Central memory CD8-positive, alpha-beta T cell (primary cell): ENCODE results near the gene CHCHD10.

Source experiments
- ATAC-seq: fragments of 150-1000 bp; cut with Tn5 transposase; replicated peaks from 2 replicates; pipeline ENCODE4 v1.10.0; 2022; ENCODE audit warnings: mild to moderate bottlenecking, moderate FRiP score, moderate number of reproducible peaks; ENCODE audit not compliant: poor library complexity, severe bottlenecking; ENCODE audit errors: extremely low read depth
- DNase-seq, 2 donors: peaks; one replicate each; pipeline ENCODE4 v3.0.0; 2021; ENCODE audit warnings: low spot score in 2 of 2
- H3K27ac Mint-ChIP-seq: one replicate; pipeline ENCODE4 v1.8.0; 2022; ENCODE audit warnings: low read depth, mild to moderate bottlenecking, moderate library complexity, mixed read lengths
- H3K27me3 Mint-ChIP-seq: one replicate; pipeline ENCODE4 v1.8.0; 2022; ENCODE audit warnings: mixed read lengths
- H3K36me3 Mint-ChIP-seq: one replicate; pipeline ENCODE4 v1.8.0; 2022; ENCODE audit warnings: mild to moderate bottlenecking, moderate library complexity, mixed read lengths; ENCODE audit not compliant: insufficient read depth
- H3K4me1 Mint-ChIP-seq: one replicate; pipeline ENCODE4 v1.8.0; 2022; ENCODE audit warnings: mixed read lengths
- H3K4me3 Mint-ChIP-seq: one replicate; pipeline ENCODE4 v1.8.0; 2022; ENCODE audit warnings: mild to moderate bottlenecking, moderate library complexity, mixed read lengths
- H3K9me3 Mint-ChIP-seq: one replicate; pipeline ENCODE4 v1.8.0; 2022; ENCODE audit warnings: mixed read lengths

CHCHD10 gene

GRCh38 chr22:23800297-23801237 lies 32.8 kb upstream of the CHCHD10 start:
- Mint-ChIP-seq H3K36me3 (peaks cover 56% of the 10 kb centered on the region), H3K27ac (peak overlapping the region; percentile 67), H3K4me1 (no peaks in the 10 kb centered on the region), H3K27me3 (no peaks in the 10 kb centered on the region), H3K4me3 (no peak overlapping the region), H3K9me3 (no peaks in the 10 kb centered on the region)
- no peak for DNase-seq
- no peak for ATAC-seq

GRCh38 chr22:23796461-23796860 lies 28.7 kb upstream of the CHCHD10 start:
- Mint-ChIP-seq H3K27me3 (no peaks in the 10 kb centered on the region), H3K4me3 (no peak overlapping the region), H3K4me1 (peaks cover 12% of the 10 kb centered on the region), H3K27ac (no peak overlapping the region), H3K9me3 (no peaks in the 10 kb centered on the region), H3K36me3 (peaks cover 59% of the 10 kb centered on the region)
- DNase-seq (no peak), ATAC-seq (no peak)

GRCh38 chr22:23793326-23793725 lies 25.6 kb upstream of the CHCHD10 start:
- Mint-ChIP-seq H3K27me3 (no peaks in the 10 kb centered on the region), H3K27ac (no peak overlapping the region), H3K9me3 (no peaks in the 10 kb centered on the region), H3K4me3 (no peak overlapping the region), H3K36me3 (peaks cover 35% of the 10 kb centered on the region), H3K4me1 (peaks cover 23% of the 10 kb centered on the region)
- DNase-seq: no peak
- no peak for ATAC-seq

GRCh38 chr22:23791738-23792645 lies 24.2 kb upstream of the CHCHD10 start:
- H3K9me3 Mint-ChIP-seq: no peaks in the 10 kb centered on the region
- H3K27ac Mint-ChIP-seq: no peak overlapping the region
- no peak overlapping the region for H3K4me3 Mint-ChIP-seq

GRCh38 chr22:23790819-23791737 lies 23.3 kb upstream of the CHCHD10 start:
- no peaks in the 10 kb centered on the region for H3K27me3 Mint-ChIP-seq
- H3K4me1 Mint-ChIP-seq: peaks cover 23% of the 10 kb centered on the region
- ATAC-seq (no peak), DNase-seq (no peak)
- no peak overlapping the region for H3K27ac Mint-ChIP-seq
- no peaks in the 10 kb centered on the region for H3K9me3 Mint-ChIP-seq
- peaks cover 31% of the 10 kb centered on the region for H3K36me3 Mint-ChIP-seq
- H3K4me3 Mint-ChIP-seq: no peak overlapping the region

More at GRCh38 chr22:23791738-23792645, 24.2 kb upstream of the CHCHD10 start:
- Mint-ChIP-seq H3K27me3 (no peaks in the 10 kb centered on the region), H3K4me1 (peaks cover 23% of the 10 kb centered on the region), H3K36me3 (peaks cover 36% of the 10 kb centered on the region)
- ATAC-seq: no peak
- DNase-seq: no peak

GRCh38 chr22:23789638-23790037 lies 21.9 kb upstream of the CHCHD10 start:
- Mint-ChIP-seq H3K4me3 (no peak overlapping the region), H3K27me3 (no peaks in the 10 kb centered on the region), H3K27ac (no peak overlapping the region)

GRCh38 chr22:23789121-23789520 lies 21.3 kb upstream of the CHCHD10 start:
- Mint-ChIP-seq H3K4me3 (no peak overlapping the region), H3K27me3 (no peaks in the 10 kb centered on the region), H3K27ac (no peak overlapping the region), H3K36me3 (peaks cover 20% of the 10 kb centered on the region), H3K4me1 (peaks cover 27% of the 10 kb centered on the region), H3K9me3 (no peaks in the 10 kb centered on the region)
- DNase-seq: no peak
- no peak for ATAC-seq

More at GRCh38 chr22:23789638-23790037, 21.9 kb upstream of the CHCHD10 start:
- ATAC-seq: no peak
- Mint-ChIP-seq H3K9me3 (no peaks in the 10 kb centered on the region), H3K4me1 (peaks cover 23% of the 10 kb centered on the region), H3K36me3 (peaks cover 23% of the 10 kb centered on the region)
- no peak for DNase-seq

- peaks cover 24% of the 10 kb centered on the region for H3K4me1 Mint-ChIP-seq
- H3K4me3 Mint-ChIP-seq: peak overlapping the region; percentile 81
- H3K36me3 Mint-ChIP-seq: peaks cover 10% of the 10 kb centered on the region
- DNase-seq (no peak), ATAC-seq (no peak)
- H3K27ac Mint-ChIP-seq: peak overlapping the region; percentile 76
- H3K27me3 Mint-ChIP-seq: no peaks in the 10 kb centered on the region
- no peaks in the 10 kb centered on the region for H3K9me3 Mint-ChIP-seq
These were observed 20.1 kb upstream of the CHCHD10 start for GRCh38 chr22:23787910-23788309.

- Mint-ChIP-seq H3K4me3 (peak overlapping the region; percentile 81), H3K36me3 (peaks cover 10% of the 10 kb centered on the region), H3K27ac (peak overlapping the region; percentile 76), H3K9me3 (no peaks in the 10 kb centered on the region), H3K4me1 (peaks cover 21% of the 10 kb centered on the region), H3K27me3 (no peaks in the 10 kb centered on the region)
- ATAC-seq: peak; percentile 49
- no peak for DNase-seq
These were observed 19.8 kb upstream of the CHCHD10 start for GRCh38 chr22:23787600-23787896.

GRCh38 chr22:23786752-23787599 lies 19.2 kb upstream of the CHCHD10 start, which contains the start of gene SMARCB1:
Gene SMARCB1, plus strand, starts transcription at chr22:23786966. Its CDS starts 204 bp downstream, at chr22:23787170.
- Mint-ChIP-seq H3K27ac (peak within 1 kb of the TSS; percentile 76), H3K4me3 (peak within 1 kb of the TSS; percentile 81)

GRCh38 chr22:23786261-23786710 lies 18.5 kb upstream of the CHCHD10 start:
- H3K4me3 Mint-ChIP-seq: peak overlapping the region; percentile 81
- no peaks in the 10 kb centered on the region for H3K27me3 Mint-ChIP-seq
- peaks cover 16% of the 10 kb centered on the region for H3K4me1 Mint-ChIP-seq
- H3K36me3 Mint-ChIP-seq: peaks cover 6% of the 10 kb centered on the region
- ATAC-seq (no peak), DNase-seq (no peak)
- H3K27ac Mint-ChIP-seq: peak overlapping the region; percentile 76
- H3K9me3 Mint-ChIP-seq: no peaks in the 10 kb centered on the region

More at GRCh38 chr22:23786752-23787599, 19.2 kb upstream of the CHCHD10 start, which contains the start of gene SMARCB1:
- H3K36me3 Mint-ChIP-seq: peaks cover 8% of the 10 kb centered on the region
- DNase-seq (peak; percentile 75 to 80), ATAC-seq (peak; percentile 79)
- H3K4me1 Mint-ChIP-seq: peaks cover 16% of the 10 kb centered on the region
- H3K9me3 Mint-ChIP-seq: no peaks in the 10 kb centered on the region
- H3K27me3 Mint-ChIP-seq: no peaks in the 10 kb centered on the region
